ENCODE results near the gene HYLS1.
"Not testable (repeated sequence)": the region's sequence is repeated elsewhere in the genome, so short reads cannot be mapped to it uniquely, and the experiment has no call there.

Gene HYLS1

DNA sequence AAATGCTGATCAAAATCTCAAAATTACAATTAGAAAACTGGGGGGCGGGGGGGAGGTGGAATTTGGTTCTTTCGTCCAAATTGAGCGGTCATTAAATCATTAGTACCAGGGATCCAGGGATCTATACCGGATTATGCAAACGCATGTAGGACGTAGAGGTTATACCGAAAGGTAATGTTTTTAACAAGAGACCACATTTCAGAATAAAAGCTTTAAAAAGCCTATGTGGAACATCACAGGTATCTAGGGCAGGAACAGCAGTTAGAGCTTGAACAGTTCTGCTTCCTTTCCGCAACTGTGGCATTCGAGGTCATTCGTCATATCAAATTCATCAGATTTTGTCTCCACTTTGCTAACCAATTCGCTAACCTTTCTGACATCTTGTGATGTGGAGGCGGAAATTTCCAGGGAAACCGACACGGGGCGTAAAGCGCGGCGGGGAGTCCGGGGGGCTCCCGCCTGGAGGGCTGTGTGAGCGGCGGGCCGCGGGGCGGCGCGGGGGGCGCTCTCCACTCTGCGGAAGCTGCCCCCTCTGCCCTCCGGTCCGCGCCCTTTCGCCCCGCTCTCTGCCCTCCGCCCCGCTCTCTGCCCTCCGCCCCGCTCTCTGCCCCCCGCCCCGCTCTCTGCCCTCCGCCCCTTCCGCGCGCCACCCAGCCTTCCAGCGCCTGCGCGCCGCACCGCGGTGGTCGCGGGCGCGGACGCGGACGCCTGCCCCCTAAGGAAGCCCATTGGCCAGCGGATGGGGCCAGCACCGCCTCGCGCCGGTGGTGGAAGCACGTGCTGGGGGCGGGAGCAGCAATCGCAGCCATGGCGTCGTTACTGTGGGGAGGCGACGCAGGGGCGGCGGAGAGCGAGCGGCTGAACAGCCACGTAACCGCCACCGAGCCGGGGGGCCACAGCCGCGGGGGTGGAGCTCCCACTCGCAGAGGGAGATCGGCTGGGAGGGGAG, 16.5 kb downstream of the HYLS1 start, which contains the start of gene DDX25:
DDX25 (plus strand) TSS at position 798 of the 949 bp plus-strand sequence; CDS start at position 808, 10 bp downstream.
- no peak for DNase-seq (ENCODE audit: low spot score)

- no peak for DNase-seq (ENCODE audit: low spot score)
Observed at GRCh38 chr11:125904678-125905077, 17.2 kb downstream of the HYLS1 start.

DNA sequence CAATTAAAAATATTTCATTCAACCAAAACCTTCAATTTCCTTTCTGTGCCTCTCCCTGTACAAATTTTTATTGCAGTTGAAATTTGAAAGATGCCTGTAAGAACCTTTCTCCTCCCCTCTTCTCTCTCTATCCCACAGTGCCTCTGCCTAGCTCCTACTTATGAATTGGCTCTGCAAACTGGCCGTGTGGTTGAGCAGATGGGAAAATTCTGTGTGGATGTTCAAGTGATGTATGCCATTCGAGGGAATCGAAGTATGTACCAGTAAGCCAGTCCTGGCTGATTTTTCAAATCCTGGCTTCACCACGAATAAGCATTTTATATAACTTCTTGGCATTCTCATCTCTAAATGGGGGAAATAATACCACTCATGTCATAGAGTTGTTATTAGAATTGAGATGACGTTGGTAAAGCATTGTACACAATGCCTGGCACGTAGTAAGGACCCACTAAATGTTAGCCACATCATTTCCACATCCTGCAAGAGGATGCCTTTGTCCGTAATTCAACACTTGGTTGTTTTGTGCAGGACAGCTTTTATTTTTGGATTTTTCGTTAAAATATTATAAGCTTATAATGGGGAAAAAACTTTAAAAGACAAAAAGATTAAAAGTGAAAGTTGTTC, 22.9 kb downstream of the HYLS1 start:
- DNase-seq (ENCODE audit: low spot score), result no peak

DNA sequence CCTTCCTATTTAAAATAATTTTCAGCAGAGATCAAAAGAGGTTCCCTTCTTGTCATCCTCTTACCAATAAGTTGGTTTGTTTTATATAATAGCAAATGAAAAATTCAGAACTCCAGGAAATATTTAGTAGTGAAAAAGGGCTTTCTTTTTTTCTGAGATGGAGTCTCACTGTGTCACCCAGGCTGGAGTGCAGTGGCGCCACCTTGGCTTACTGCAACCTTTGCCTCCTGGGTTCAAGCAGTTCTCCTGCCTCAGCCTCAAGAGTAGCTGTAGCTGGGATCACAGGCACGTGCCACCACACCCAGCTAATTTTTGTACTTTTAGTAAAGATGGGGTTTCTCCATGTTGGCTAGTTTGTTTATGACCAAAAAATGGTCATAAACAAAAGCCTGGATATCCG, 27.1 kb downstream of the HYLS1 start:
- not testable (repeated sequence) for DNase-seq (ENCODE audit: low spot score)

DNA sequence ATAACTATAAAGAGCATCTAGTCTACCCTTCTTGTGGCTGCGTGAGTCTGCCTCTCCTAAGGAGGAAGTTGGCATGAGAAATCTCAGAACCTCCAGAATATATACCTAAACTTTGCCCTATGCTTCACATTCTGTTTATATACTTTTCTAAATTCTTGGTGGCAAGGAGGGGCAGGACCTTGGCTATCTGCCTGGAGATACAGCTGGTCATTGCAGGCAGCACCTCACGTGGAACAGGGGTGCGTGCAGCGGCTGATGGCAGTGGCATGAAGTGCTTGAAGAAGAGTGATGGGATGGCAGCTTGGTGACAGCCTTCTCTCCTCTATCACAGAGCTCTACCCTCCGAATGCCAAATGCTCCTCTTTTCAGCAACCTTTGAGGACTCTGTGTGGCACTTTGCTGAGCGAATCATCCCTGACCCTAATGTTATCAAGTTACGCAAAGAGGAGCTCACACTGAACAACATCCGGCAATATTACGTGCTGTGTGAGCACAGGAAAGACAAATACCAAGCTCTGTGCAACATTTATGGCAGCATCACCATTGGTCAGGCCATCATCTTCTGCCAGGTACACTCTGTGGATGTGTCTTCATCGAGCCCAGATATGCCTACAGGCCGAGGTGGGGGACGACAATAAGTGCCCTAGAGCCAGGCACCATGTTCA, 29.3 kb downstream of the HYLS1 start:
- no peak for DNase-seq (ENCODE audit: low spot score)

GRCh38 chr11:125918140-125918840, 30.8 kb downstream of the HYLS1 start:
- DNase-seq (ENCODE audit: low spot score), result no peak

DNA sequence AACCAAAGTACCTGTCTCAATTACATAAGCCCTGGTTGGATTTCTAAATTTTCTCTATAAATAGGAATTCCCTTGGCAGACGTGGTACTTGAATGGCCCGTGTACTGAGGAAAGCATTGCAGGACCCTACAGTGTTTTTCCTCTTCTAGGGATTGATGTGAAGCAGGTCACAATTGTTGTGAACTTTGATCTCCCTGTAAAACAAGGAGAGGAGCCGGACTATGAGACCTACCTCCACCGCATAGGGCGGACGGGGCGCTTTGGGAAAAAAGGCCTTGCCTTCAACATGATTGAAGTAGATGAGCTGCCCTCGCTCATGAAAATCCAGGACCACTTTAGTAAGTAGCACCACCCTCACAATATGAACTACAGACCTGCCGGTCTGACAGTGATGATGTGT, 33.6 kb downstream of the HYLS1 start:
- DNase-seq (ENCODE audit: low spot score), result no peak

DNA sequence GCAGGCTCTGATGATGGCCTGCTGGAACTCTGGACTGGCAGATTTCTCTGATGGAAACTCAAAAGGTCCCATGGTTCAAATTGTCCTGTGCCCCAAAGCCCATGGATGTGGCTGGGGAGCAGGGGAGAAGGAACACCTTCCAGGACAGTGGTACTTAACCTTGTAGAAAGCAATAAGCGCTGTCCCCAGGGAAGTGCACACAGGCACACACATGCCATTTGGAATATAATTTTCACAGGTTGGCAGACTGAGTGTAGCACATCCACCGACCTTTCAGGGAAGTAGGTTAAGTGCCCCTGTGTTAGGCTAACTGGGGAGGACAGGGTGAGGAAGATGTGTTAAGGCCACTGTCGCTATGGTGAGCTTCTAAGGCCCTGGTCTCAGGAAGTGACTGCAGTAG, 34.7 kb downstream of the HYLS1 start:
- DNase-seq (ENCODE audit: low spot score), result no peak

DNA sequence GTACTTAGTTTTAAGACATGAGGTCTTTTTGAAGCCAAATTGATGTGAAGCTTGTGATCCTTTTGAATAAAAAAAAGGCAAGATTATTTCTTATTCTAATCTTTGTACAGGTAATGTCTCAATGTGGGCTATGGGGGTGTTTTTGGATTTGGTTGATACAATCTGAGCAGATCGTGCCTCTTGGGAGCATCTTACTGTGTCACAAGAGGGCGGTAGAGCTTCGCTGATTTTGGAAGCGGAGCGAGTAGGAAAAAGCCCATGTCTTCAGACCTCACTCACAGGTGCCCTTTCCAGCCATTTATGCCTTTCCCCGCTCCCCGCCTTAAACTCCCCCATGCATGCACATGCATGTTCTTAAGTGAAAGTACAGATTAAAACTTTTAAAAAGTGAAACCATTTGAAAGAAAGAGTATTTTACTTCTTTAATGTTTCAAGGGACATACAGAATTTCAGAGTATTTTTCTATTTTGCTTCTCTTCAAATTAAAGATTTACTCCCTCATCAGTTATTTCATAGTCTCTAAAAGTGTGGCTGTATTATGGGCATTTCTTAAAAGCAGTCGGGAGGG, 35.6 kb downstream of the HYLS1 start:
- DNase-seq (ENCODE audit: low spot score), result peak; percentile 61

DNA sequence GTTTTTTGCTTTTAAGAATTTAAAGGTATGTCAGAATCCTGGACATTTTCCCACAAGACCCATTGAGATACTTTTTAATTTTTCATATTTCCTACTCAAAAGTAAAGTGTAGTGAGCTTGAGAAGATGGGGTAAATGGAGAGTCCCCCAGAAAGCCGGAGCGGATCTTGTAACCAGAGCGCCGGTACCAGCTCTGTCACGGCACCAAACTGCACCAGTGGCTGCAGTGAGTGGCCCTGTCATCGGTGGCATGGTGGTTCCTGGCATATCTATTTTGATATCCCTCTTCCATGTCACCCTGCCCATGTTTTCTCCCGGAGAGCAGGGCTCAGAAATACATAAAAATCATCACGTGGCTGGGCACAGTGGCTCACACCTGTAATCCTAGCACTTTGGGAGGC, 36.2 kb downstream of the HYLS1 start:
- no peak for DNase-seq (ENCODE audit: low spot score)

DNA sequence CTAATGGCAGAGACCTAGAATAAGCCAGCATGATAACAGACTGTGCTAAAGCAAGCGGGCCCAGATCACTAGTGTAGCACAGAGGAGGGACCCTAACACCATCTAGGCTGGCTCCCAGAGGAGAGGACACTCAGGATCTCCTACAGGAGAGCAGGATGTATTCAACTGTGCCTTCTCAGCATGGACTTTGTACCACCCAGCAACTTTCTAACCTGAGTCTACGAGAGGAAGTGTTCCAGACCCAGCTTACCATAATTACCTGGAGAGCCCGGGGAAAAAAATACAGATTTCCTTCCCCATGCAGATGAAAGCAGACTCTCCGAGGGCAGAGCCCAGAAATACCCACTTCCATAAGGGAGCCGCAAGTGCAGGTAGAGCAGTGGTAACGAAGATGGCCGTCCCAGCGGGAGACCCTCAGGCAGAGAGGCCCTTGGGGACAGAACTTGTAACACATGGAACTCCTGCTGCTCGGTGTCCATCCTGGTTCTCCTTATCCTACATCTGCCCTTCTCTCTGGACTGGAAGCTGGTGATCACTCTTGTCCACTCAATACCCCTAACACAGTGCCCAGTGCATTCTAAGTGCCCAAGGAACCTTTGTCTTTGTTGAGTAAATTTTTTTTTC, 37.0 kb downstream of the HYLS1 start:
- no peak for DNase-seq (ENCODE audit: low spot score)

GRCh38 chr11:125925247-125925740, 37.8 kb downstream of the HYLS1 start:
- no peak for DNase-seq (ENCODE audit: low spot score)

GRCh38 chr11:125925804-125926203, 38.3 kb downstream of the HYLS1 start:
- no peak for DNase-seq (ENCODE audit: low spot score)

DNA sequence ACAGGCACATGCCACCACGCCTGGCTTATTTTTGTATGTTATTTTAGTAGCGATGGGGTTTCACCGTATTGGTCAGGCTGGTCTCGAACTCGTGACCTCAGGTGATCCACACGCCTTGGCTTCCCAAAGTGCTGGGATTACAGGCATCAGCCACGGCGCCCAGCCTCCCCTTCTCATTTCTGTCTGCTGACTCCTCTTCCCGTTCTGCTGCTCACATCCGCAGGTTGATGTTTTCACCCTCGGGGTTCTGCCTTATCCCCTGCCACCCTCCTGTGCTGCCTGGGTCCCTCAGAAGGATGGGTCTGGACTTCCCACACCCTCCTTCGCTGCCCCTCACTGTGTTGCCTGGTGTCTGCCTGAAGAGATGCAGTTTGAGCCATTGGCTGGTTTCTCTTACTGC, 39.2 kb downstream of the HYLS1 start:
- no peak for DNase-seq (ENCODE audit: low spot score)

DNA sequence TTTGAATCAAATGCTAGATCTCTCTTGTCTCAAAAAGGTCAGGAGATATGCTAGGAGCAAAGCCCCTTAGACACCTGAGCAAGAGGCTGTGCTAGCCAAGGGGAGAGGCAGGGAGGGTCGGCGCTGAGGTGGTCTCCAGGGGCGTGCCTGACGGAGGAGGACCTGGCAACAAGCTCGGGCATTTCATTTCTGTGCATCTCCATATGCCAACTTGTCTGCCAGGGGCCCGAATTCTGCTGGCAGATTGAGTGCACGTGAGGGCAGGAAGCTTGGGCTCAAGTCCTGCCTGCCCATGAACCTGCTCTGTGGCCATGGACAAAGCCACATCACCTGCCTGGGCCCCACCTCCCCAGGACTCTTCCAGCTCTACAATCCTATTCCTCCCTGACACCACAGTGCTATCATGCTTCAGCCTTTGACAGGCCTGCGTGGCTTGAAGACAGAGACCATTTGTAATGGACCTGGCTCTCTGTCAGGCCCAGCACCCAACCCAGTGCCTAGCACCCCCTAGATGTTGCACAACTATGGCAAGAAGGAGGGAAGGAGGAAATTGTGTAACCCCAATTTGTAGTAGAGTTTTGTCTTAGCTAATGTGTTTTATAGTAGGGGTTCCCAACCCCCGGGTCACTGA, 42.1 kb downstream of the HYLS1 start:
- no peak for DNase-seq (ENCODE audit: low spot score)

DNA sequence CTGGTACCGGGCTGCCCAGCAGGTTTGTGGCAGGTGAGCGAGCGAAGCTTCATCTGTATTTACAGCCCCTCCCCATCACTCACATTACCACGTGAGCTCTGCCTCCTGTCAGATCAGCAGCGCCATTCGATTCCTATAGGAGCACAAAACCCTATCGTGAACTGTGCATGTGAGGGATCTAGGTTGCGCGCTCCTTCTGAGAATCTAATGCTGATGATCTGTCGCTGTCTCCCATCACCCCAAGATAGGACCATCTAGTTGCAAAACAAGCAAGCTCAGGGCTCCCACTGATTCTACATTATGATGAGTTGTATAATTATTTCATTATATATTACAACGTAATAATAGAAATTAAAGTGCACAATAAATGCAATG, 42.6 kb downstream of the HYLS1 start:
- no peak for DNase-seq (ENCODE audit: low spot score)

DNA sequence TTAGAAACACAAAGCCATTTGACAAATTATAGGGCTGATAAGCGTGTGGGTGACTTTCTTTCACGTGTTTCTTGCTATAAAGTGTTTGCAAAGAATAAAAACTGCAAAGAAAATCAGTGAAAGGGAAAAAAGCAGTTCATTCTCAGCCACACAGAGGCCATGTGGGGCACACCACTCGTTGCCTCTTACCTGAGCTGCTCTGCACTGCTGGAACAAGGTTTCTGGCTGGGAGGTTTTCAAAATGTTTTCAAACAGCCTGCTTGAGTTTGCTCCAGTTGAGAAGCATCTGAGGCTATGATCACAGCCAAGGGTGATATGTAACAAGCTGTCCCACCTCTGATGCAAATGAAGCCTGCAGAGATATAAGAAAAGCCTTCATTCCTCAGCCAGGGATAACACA, 43.6 kb downstream of the HYLS1 start:
- DNase-seq (ENCODE audit: low spot score), result no peak

DNA sequence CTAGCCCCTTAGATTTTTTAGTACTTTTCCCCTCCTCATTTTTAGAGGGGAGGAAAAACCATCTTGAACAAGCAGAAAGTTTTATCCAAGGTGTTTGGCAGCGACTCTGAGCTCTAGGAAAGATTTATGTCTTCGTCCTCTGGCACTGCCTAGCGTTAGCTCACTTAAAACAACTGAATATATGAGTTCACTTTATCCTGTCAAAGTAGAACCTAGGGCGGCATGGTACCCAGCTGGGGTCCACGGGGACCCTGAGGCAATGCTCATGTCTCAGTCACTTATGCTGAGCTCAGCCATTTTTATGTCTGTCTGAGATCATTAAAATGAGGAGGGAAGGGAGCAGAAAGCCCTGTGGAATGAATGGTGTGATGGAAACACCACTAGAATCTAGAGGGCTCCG, 44.2 kb downstream of the HYLS1 start:
- no peak for DNase-seq (ENCODE audit: low spot score)

DNA sequence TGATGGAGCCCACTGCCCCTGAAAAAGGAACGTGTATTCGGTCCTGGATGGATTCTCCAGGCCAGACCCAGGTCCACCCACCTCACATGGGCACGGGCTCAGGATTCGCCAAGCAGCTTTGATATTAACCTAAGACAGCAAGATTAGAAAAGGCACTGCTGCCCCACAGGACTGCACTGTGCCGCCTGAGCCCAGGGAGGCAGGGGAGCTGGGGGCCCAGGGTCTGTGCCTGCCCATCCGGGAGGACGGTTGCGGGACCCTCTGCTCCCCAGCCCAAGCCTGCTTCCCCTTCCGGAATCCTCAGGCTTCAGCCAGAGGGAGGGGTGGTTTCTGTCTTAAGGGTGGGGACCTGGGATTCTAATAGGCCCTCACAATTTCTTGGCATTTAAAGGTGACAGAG, 44.8 kb downstream of the HYLS1 start:
- DNase-seq (ENCODE audit: low spot score), result no peak

GRCh38 chr11:125933030-125933813, 45.8 kb downstream of the HYLS1 start:
- DNase-seq (ENCODE audit: low spot score), result no peak

All from CD4-positive, alpha-beta T cell treated with Interleukin-2 at 100 ng/mL for 4 hours (primary cell).